ENCODE data around the gene ABCA12. TPM values are rescaled to one million over a fixed set of nuclear protein-coding genes. Genes with fewer than 3 reads are reported as not detected.

ABCA12 gene
- total RNA-seq, 2 experiments from 2014 or later = not detected

- intact Hi-C loops (cut with DNase I, micrococcal nuclease) = no loop called here
- no peak overlapping the region for H3K4me3 Mint-ChIP-seq
- H3K4me1 Mint-ChIP-seq (ENCODE audit: low read depth) = no peaks in the 10 kb centered on the region
- Histone ChIP-seq H3K36me3 (ENCODE audit: insufficient read depth, low read length) (no peaks in the 10 kb centered on the region), H3K9me3 (ENCODE audit: control insufficient read depth in 1 of 2, insufficient read depth in 1 of 2, low read length in 2 of 2) (no peaks in the 10 kb centered on the region), H3K4me1 (ENCODE audit: insufficient read depth, low read length) (no peaks in the 10 kb centered on the region), H3K4me3 (ENCODE audit: low read length) (no peak overlapping the region), H3K27ac (ENCODE audit: low read depth in 1 of 2, low read length in 2 of 2) (no peak overlapping the region), H3K27me3 (ENCODE audit: control insufficient read depth in 1 of 2, insufficient read depth in 2 of 2, low read length in 2 of 2) (no peaks in the 10 kb centered on the region)
- H3K36me3 Mint-ChIP-seq (ENCODE audit: low read depth) = no peaks in the 10 kb centered on the region
- H3K27ac Mint-ChIP-seq = no peak overlapping the region
- H3K27me3 Mint-ChIP-seq = no peaks in the 10 kb centered on the region
- ATAC-seq (ENCODE audit: poor library complexity) = no peak
- no peak for DNase-seq
- no peak for TF ChIP-seq CTCF (IDR thresholded peaks at IDR 0.05)
- POLR2A ChIA-PET = no interaction called here
- H3K9me3 Mint-ChIP-seq = no peaks in the 10 kb centered on the region
- CTCF ChIA-PET = no interaction called here
Observed at GRCh38 chr2:215031321-215031720, 107.1 kb downstream of the ABCA12 start.

GRCh38 chr2:215029936-215030335, 108.5 kb downstream of the ABCA12 start:
- H3K4me3 ChIP-seq (ENCODE audit: low read length) = no peak overlapping the region
- H3K27me3 ChIP-seq (ENCODE audit: control insufficient read depth in 1 of 2, insufficient read depth in 2 of 2, low read length in 2 of 2) = no peaks in the 10 kb centered on the region
- Mint-ChIP-seq H3K27me3 (no peaks in the 10 kb centered on the region), H3K9me3 (no peaks in the 10 kb centered on the region), H3K27ac (no peak overlapping the region), H3K36me3 (ENCODE audit: low read depth) (no peaks in the 10 kb centered on the region), H3K4me3 (no peak overlapping the region), H3K4me1 (ENCODE audit: low read depth) (no peaks in the 10 kb centered on the region)
- H3K9me3 ChIP-seq (ENCODE audit: control insufficient read depth in 1 of 2, insufficient read depth in 1 of 2, low read length in 2 of 2) = no peaks in the 10 kb centered on the region
- intact Hi-C loops (cut with DNase I, micrococcal nuclease) = no loop called here
- H3K4me1 ChIP-seq (ENCODE audit: insufficient read depth, low read length) = no peaks in the 10 kb centered on the region
- ChIA-PET POLR2A (no interaction called here), CTCF (no interaction called here)
- H3K36me3 ChIP-seq (ENCODE audit: insufficient read depth, low read length) = no peaks in the 10 kb centered on the region
- ATAC-seq (ENCODE audit: poor library complexity) (no peak), DNase-seq (no peak)
- no peak for TF ChIP-seq CTCF (IDR thresholded peaks at IDR 0.05)
- no peak overlapping the region for H3K27ac ChIP-seq (ENCODE audit: low read depth in 1 of 2, low read length in 2 of 2)

GRCh38 chr2:215028231-215028630, 110.2 kb downstream of the ABCA12 start:
- no peaks in the 10 kb centered on the region for H3K36me3 ChIP-seq (ENCODE audit: insufficient read depth, low read length)
- Mint-ChIP-seq H3K27ac (no peak overlapping the region), H3K4me1 (ENCODE audit: low read depth) (no peaks in the 10 kb centered on the region), H3K4me3 (no peak overlapping the region), H3K36me3 (ENCODE audit: low read depth) (no peaks in the 10 kb centered on the region), H3K9me3 (no peaks in the 10 kb centered on the region), H3K27me3 (no peaks in the 10 kb centered on the region)
- intact Hi-C loops (cut with DNase I, micrococcal nuclease) = no loop called here
- no peaks in the 10 kb centered on the region for H3K4me1 ChIP-seq (ENCODE audit: insufficient read depth, low read length)
- POLR2A ChIA-PET = no interaction called here
- H3K27me3 ChIP-seq (ENCODE audit: control insufficient read depth in 1 of 2, insufficient read depth in 2 of 2, low read length in 2 of 2) = no peaks in the 10 kb centered on the region
- CTCF ChIA-PET = no interaction called here
- no peak overlapping the region for H3K4me3 ChIP-seq (ENCODE audit: low read length)
- no peak overlapping the region for H3K27ac ChIP-seq (ENCODE audit: low read depth in 1 of 2, low read length in 2 of 2)
- TF ChIP-seq CTCF (IDR thresholded peaks at IDR 0.05) = no peak
- ATAC-seq (ENCODE audit: poor library complexity) (no peak), DNase-seq (no peak)
- H3K9me3 ChIP-seq (ENCODE audit: control insufficient read depth in 1 of 2, insufficient read depth in 1 of 2, low read length in 2 of 2) = no peaks in the 10 kb centered on the region
